BE2C (cell line): Measurements from ENCODE around the gene KAZN.

Experiments used
- DNase-seq: peaks from one replicate; pipeline ENCODE4 v3.0.0-alpha.2; 2020
- H3K27me3 ChIP-seq: fragments of 250-450 bp; sonication (Bioruptor Pico); 2 replicates; pipeline ENCODE4 v1.5.1; 2020; ENCODE audit warnings: mild to moderate bottlenecking
- H3K36me3 ChIP-seq: fragments of 250-450 bp; sonication (Bioruptor Pico); 2 replicates; pipeline ENCODE4 v1.5.1; 2020; ENCODE audit warnings: mild to moderate bottlenecking
- H3K4me1 ChIP-seq: fragments of 250-450 bp; sonication (Bioruptor Pico); 2 replicates; pipeline ENCODE4 v1.5.1; 2020
- H3K4me3 ChIP-seq: 2 replicates; pipeline ENCODE4 v1.5.1; 2011; ENCODE audit warnings: low read depth, low read length
- H3K9me3 ChIP-seq: fragments of 250-450 bp; sonication (Bioruptor Pico); 2 replicates; pipeline ENCODE4 v1.5.1; 2020
- TF ChIP-seq, protein P1 (sequence below): IDR thresholded peaks from 2 replicates; pipeline ENCODE4 v1.5.1; 2012; ENCODE audit warnings: mild to moderate bottlenecking, low read depth, low read length

Gene KAZN

DNA sequence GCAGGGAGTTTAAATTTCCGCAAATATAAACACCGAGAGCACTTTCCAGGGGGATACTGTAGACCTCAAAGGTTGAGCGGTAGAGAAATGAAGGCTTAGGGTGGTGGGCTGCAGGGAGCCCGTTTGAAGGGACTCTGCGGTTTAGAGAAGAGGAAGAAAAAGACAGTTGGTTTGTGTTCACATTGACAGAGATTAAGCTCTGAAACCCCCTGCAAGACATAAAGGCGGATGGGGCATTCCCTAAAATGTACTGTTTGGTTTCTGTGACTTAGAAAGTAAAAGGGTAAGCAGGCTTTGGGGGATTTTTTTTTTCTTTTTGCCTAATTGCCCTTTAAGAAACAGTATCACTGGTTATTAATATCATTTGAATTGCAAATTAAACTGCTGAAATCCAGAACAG, 1.3 kb downstream of the KAZN start:
- Histone ChIP-seq H3K9me3 (no peaks in the 10 kb centered on the region), H3K27me3 (peaks cover 21% of the 10 kb centered on the region), H3K36me3 (no peaks in the 10 kb centered on the region), H3K4me3 (no peak overlapping the region), H3K4me1 (no peaks in the 10 kb centered on the region)
- no peak for DNase-seq
- TF ChIP-seq, protein P1, sequence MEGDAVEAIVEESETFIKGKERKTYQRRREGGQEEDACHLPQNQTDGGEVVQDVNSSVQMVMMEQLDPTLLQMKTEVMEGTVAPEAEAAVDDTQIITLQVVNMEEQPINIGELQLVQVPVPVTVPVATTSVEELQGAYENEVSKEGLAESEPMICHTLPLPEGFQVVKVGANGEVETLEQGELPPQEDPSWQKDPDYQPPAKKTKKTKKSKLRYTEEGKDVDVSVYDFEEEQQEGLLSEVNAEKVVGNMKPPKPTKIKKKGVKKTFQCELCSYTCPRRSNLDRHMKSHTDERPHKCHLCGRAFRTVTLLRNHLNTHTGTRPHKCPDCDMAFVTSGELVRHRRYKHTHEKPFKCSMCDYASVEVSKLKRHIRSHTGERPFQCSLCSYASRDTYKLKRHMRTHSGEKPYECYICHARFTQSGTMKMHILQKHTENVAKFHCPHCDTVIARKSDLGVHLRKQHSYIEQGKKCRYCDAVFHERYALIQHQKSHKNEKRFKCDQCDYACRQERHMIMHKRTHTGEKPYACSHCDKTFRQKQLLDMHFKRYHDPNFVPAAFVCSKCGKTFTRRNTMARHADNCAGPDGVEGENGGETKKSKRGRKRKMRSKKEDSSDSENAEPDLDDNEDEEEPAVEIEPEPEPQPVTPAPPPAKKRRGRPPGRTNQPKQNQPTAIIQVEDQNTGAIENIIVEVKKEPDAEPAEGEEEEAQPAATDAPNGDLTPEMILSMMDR = no peak

- Histone ChIP-seq H3K27me3 (peaks cover 21% of the 10 kb centered on the region), H3K36me3 (no peaks in the 10 kb centered on the region), H3K9me3 (no peaks in the 10 kb centered on the region), H3K4me1 (no peaks in the 10 kb centered on the region), H3K4me3 (no peak overlapping the region)
- DNase-seq = no peak
- TF ChIP-seq, protein P1 = no peak
Measured at GRCh38 chr1:14600405-14601112, 2.1 kb downstream of the KAZN start.

DNA sequence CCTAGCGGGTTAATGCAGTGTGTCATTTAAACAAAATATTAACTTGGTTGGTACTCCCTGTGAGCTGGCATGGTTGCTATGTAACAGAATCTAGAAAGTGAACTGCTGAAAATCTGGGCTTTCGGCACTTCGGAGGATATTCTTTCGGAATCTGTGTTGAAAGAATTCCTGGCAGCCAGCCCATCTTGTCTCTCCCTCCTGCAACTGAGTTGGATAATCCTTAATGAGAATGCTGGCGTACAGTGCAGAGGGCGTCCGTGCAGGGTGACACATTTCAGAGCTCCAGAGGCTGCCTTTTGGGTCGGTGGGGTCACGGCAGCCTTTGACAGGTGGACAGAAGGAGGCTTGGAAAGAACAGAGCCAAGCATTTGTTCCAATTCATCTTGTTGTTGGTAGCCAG, 3.7 kb downstream of the KAZN start:
- TF ChIP-seq, protein P1 = no peak
- Histone ChIP-seq H3K4me3 (no peak overlapping the region), H3K4me1 (no peaks in the 10 kb centered on the region), H3K27me3 (peaks cover 21% of the 10 kb centered on the region), H3K36me3 (no peaks in the 10 kb centered on the region), H3K9me3 (no peaks in the 10 kb centered on the region)
- DNase-seq = no peak

DNA sequence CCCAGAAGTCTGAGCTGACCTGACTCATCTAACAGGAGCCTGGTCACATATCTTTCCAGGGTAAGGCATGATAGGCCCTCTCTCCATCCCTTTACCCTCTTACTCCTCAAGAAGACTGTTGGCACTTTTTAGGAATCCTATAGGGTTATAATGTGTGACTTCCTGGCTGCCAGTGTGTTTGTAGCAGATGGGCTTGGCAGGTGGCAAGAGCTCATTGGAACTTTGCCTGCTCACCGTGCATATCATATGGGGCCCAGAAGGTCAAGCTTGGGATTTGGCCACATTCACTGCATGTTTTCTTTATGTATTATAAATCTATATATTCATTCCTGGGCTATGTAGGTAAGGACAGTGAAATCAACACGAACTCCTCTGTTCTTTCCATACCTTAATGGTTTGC, 5.2 kb downstream of the KAZN start:
- TF ChIP-seq, protein P1 = no peak
- DNase-seq = no peak
- H3K9me3 ChIP-seq = no peaks in the 10 kb centered on the region
- H3K4me3 ChIP-seq = no peak overlapping the region
- H3K36me3 ChIP-seq = no peaks in the 10 kb centered on the region
- H3K27me3 ChIP-seq = peaks cover 12% of the 10 kb centered on the region
- H3K4me1 ChIP-seq = no peaks in the 10 kb centered on the region

DNA sequence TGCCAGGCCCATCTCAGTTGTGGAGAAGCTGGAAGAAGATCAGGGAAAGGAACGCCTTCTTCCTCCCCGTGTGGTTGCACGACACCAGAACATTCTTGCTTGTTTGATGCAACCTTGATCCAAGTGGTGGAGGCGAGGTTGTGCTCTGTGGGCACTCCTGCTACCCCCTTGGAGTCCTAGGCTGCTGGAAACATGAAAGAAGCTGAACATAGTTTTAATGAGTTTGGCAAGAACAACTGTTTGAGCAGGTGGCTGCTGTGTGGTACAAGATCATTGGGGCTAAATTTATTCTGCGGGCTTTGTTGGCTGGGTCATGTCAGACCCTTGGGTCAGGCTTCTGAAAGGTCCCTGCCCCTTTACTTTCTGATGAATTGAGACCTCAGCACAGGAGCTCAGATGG, 5.9 kb downstream of the KAZN start:
- H3K9me3 ChIP-seq = no peaks in the 10 kb centered on the region
- no peak for DNase-seq
- TF ChIP-seq, protein P1 = no peak
- H3K4me3 ChIP-seq = no peak overlapping the region
- H3K36me3 ChIP-seq = no peaks in the 10 kb centered on the region
- H3K4me1 ChIP-seq = no peaks in the 10 kb centered on the region
- H3K27me3 ChIP-seq = peaks cover 4% of the 10 kb centered on the region

- Histone ChIP-seq H3K36me3 (no peaks in the 10 kb centered on the region), H3K4me3 (no peak overlapping the region), H3K4me1 (no peaks in the 10 kb centered on the region), H3K27me3 (no peaks in the 10 kb centered on the region), H3K9me3 (no peaks in the 10 kb centered on the region)
- TF ChIP-seq, protein P1 = no peak
- DNase-seq = no peak
Measured at GRCh38 chr1:14605945-14606344, 7.5 kb downstream of the KAZN start.
